ENCODE data around the gene NPAS3.

- TF ChIP-seq POLR2A (IDR thresholded peaks at IDR 0.05) (no peak), CTCF (IDR thresholded peaks at IDR 0.05) (no peak)
These were observed 188.9 kb downstream of the NPAS3 start for GRCh38 chr14:33127531-33127930.
